Peyer's patch (tissue), 4 donors: ENCODE data around the gene EIF2S2. TPM values are rescaled to one million over a fixed set of nuclear protein-coding genes. Genes with fewer than 3 reads are reported as not detected.

Experiments used
- DNase-seq, 3 donors: peaks; one replicate each; pipeline ENCODE4 v3.0.0-alpha.2; 2017 to 2019
- H3K27ac ChIP-seq, 4 donors: fragments of 200-600 bp; sonication (generic); one replicate each; pipeline ENCODE4 v1.5.1; 2016 to 2019
- H3K27me3 ChIP-seq, 2 donors: fragments of 200-600 bp; sonication (generic); one replicate each; pipeline ENCODE4 v1.5.1; 2019
- H3K36me3 ChIP-seq, 3 donors: fragments of 200-600 bp; sonication (generic); one replicate each; pipeline ENCODE4 v1.5.1; 2016 to 2019
- H3K4me1 ChIP-seq, 4 donors: fragments of 200-600 bp; sonication (generic); one replicate each; pipeline ENCODE4 v1.5.1; 2016 to 2019
- H3K4me3 ChIP-seq, 4 donors: fragments of 200-600 bp; sonication (generic); 1 replicate in 3 of 4; 2 replicates in 1 of 4; pipeline ENCODE4 v1.5.1; 2016 to 2019; ENCODE audit warnings: mild to moderate bottlenecking in 1 of 4
- H3K9me3 ChIP-seq, 4 donors: fragments of 200-600 bp; sonication (generic); one replicate each; pipeline ENCODE4 v1.5.1; 2016 to 2019; ENCODE audit warnings: mild to moderate bottlenecking in 1 of 4
- CTCF ChIP-seq, 6 experiments: fragments of 450-650 bp in 4 of 6; fragments of 200-600 bp in 2 of 6; sonication (generic) in 1 of 6; IDR thresholded peaks; one replicate each; pipeline ENCODE4 v1.5.1; 2017 to 2019; ENCODE audit warnings: antibody characterized with exemption in 6 of 6, mild to moderate bottlenecking in 3 of 6, moderate library complexity in 1 of 6
- POLR2A ChIP-seq, 2 donors: fragments of 450-650 bp; IDR thresholded peaks; one replicate each; pipeline ENCODE4 v1.5.1; 2017; ENCODE audit warnings: antibody characterized with exemption in 2 of 2, mild to moderate bottlenecking in 2 of 2, moderate library complexity in 2 of 2
- total RNA-seq, 4 donors: library from RNA; depleted of rRNA; stranded (reverse); fragments of >200 nt; gene quantifications; one replicate each; pipeline ENCODE4 v1.1.0, GENCODE V29; 2016

The EIF2S2 gene
- total RNA-seq, 4 donors from 2014 or later = 25.0 to 48.7 (median 30.6) TPM

- no peak overlapping the region for H3K27ac ChIP-seq
- H3K36me3 ChIP-seq = peaks cover 0 to 80% (median 0%) of the 10 kb centered on the region in 3 donors
- H3K27me3 ChIP-seq = no peaks in the 10 kb centered on the region
- TF ChIP-seq CTCF (IDR thresholded peaks at IDR 0.05) = no peak
- TF ChIP-seq POLR2A (IDR thresholded peaks at IDR 0.05) = no peak
- H3K9me3 ChIP-seq = no peaks in the 10 kb centered on the region
- no peak for DNase-seq
- H3K4me1 ChIP-seq = no peaks in the 10 kb centered on the region
- no peak overlapping the region for H3K4me3 ChIP-seq
These were observed 36.4 kb downstream of the EIF2S2 start for GRCh38 chr20:34075647-34076046.

- H3K27ac ChIP-seq = no peak overlapping the region
- no peak for DNase-seq
- H3K9me3 ChIP-seq = no peaks in the 10 kb centered on the region
- no peak for TF ChIP-seq CTCF (IDR thresholded peaks at IDR 0.05)
- no peak for TF ChIP-seq POLR2A (IDR thresholded peaks at IDR 0.05)
- peaks cover 0 to 67% (median 0%) of the 10 kb centered on the region in 3 donors for H3K36me3 ChIP-seq
- H3K4me3 ChIP-seq = no peak overlapping the region
- H3K27me3 ChIP-seq = no peaks in the 10 kb centered on the region
- H3K4me1 ChIP-seq = peaks cover 0 to 5% (median 0%) of the 10 kb centered on the region in 4 donors
These were observed 37.8 kb downstream of the EIF2S2 start for GRCh38 chr20:34074101-34074760.

- TF ChIP-seq CTCF (IDR thresholded peaks at IDR 0.05) (no peak), POLR2A (IDR thresholded peaks at IDR 0.05) (no peak)
- Histone ChIP-seq H3K36me3 (peaks cover 0 to 53% (median 0%) of the 10 kb centered on the region in 3 donors), H3K9me3 (no peaks in the 10 kb centered on the region), H3K27ac (no peak overlapping the region), H3K27me3 (no peaks in the 10 kb centered on the region), H3K4me3 (no peak overlapping the region), H3K4me1 (peaks cover 0 to 19% (median 0%) of the 10 kb centered on the region in 4 donors)
- no peak for DNase-seq
These were observed 39.3 kb downstream of the EIF2S2 start for GRCh38 chr20:34072778-34073177.

GRCh38 chr20:34072076-34072475 lies 40.0 kb downstream of the EIF2S2 start:
- H3K27ac ChIP-seq = no peak overlapping the region
- no peak for DNase-seq
- TF ChIP-seq POLR2A (IDR thresholded peaks at IDR 0.05) (no peak), CTCF (IDR thresholded peaks at IDR 0.05) (no peak)
- H3K4me3 ChIP-seq = no peak overlapping the region
- H3K9me3 ChIP-seq = no peaks in the 10 kb centered on the region
- H3K36me3 ChIP-seq = peaks cover 0 to 46% (median 0%) of the 10 kb centered on the region in 3 donors
- no peaks in the 10 kb centered on the region for H3K27me3 ChIP-seq
- peaks cover 0 to 19% (median 0%) of the 10 kb centered on the region in 4 donors for H3K4me1 ChIP-seq

GRCh38 chr20:34070859-34071258 lies 41.2 kb downstream of the EIF2S2 start:
- no peak overlapping the region for H3K4me3 ChIP-seq
- no peaks in the 10 kb centered on the region for H3K9me3 ChIP-seq
- H3K27ac ChIP-seq = no peak overlapping the region
- peaks cover 0 to 34% (median 0%) of the 10 kb centered on the region in 3 donors for H3K36me3 ChIP-seq
- H3K27me3 ChIP-seq = no peaks in the 10 kb centered on the region
- TF ChIP-seq CTCF (IDR thresholded peaks at IDR 0.05) = no peak
- no peak for TF ChIP-seq POLR2A (IDR thresholded peaks at IDR 0.05)
- DNase-seq = no peak
- H3K4me1 ChIP-seq = peaks cover 0 to 19% (median 0%) of the 10 kb centered on the region in 4 donors
